DND-41 (cell line): ENCODE results near the gene ZNF451.

Experiments used
- CTCF ChIP-seq: IDR thresholded peaks from 2 replicates; pipeline ENCODE4 v1.5.1; 2012; ENCODE audit warnings: borderline replicate concordance, low read length, moderate library complexity, mild to moderate bottlenecking; ENCODE audit not compliant: poor library complexity, severe bottlenecking; ENCODE audit errors: extremely low read depth
- EZH2 ChIP-seq: IDR thresholded peaks from 3 replicates; pipeline ENCODE4 v1.6.1; 2012; ENCODE audit warnings: borderline replicate concordance, low read depth, mild to moderate bottlenecking, moderate library complexity, low read length, inconsistent platforms; ENCODE audit not compliant: severe bottlenecking

- TF ChIP-seq CTCF, result no peak
- no peak for TF ChIP-seq EZH2
Observed at GRCh38 chr6:57205550-57206328, 115.8 kb downstream of the ZNF451 start.
